ENCODE results near the gene RC3H2.

RC3H2 gene

GRCh38 chr9:122808141-122808540 is 97.0 kb downstream of the RC3H2 start:
- no peak for DNase-seq (ENCODE audit: low spot score)

- no peak for DNase-seq (ENCODE audit: low spot score)
These were observed 97.8 kb downstream of the RC3H2 start for GRCh38 chr9:122807271-122807900.

GRCh38 chr9:122806661-122807060 is 98.5 kb downstream of the RC3H2 start:
- DNase-seq (ENCODE audit: low spot score) = no peak

GRCh38 chr9:122800066-122801060 is 104.8 kb downstream of the RC3H2 start, which contains the start of gene OR1K1:
TSS of gene OR1K1 (plus strand) at chr9:122800123. CDS start at chr9:122800123, 0 bp downstream.
- no peak for DNase-seq (ENCODE audit: low spot score)

- no peak for DNase-seq (ENCODE audit: low spot score)
These were observed 107.7 kb downstream of the RC3H2 start for GRCh38 chr9:122797316-122798063.

Measured in D341Med (cell line).